K562 (cell line): ENCODE data around the gene MILR1. TPM values are rescaled to one million over a fixed set of nuclear protein-coding genes. Genes with fewer than 3 reads are reported as not detected.

Source experiments
- ATAC-seq: fragments of 200-7000 bp; cut with Tn5 transposase; 3 replicates; pipeline ENCODE4 v1.9.1; 2020; ENCODE audit warnings: moderate library complexity
- BruUV-seq: library from RNA; stranded (reverse); fragments of 400-500 nt; replicated peaks from 2 replicates; lab custom pipeline; 2021; lab: Mats Ljungman, UMichigan
- CTCF ChIA-PET: fragments of 300-600 bp; formaldehyde crosslinking; extraction: SDS; loops from one replicate; lab custom pipeline; 2021; ENCODE audit warnings: low intra/inter-chr PET ratio; lab: Yijun Ruan, JAX
- POLR2A ChIA-PET: fragments of 300-600, 350-650 bp; sonication (Branson Sonifier 250); formaldehyde crosslinking; extraction: SDS; loops from one replicate; lab custom pipeline; 2021; ENCODE audit warnings: antibody characterized with exemption, inconsistent platforms; lab: Yijun Ruan, JAX
- DNase-seq, 4 experiments: peaks; one replicate each; pipeline versions ENCODE4 v3.0.0 to v3.0.0-alpha.2; 2011 to 2018; ENCODE audit warnings: low spot score in 3 of 4, mixed read lengths in 3 of 4; ENCODE audit errors: extremely low read depth in 1 of 4
- FAIRE-seq: peaks from 2 replicates; lab custom pipeline; 2011; peaks lifted over from hg19 to GRCh38; lab: Jason Lieb, UNC
- H2AFZ ChIP-seq: 2 replicates; pipeline ENCODE4 v1.6.0; 2011; ENCODE audit warnings: low read depth, low read length, control low read depth, inconsistent platforms
- H3K27ac ChIP-seq: fragments of 200-600 bp; 3 replicates; pipeline ENCODE4 v1.8.0; 2011; ENCODE audit warnings: low read depth, mild to moderate bottlenecking, control low read depth, inconsistent platforms, low read length, moderate library complexity, mixed read lengths; ENCODE audit errors: extremely low read depth
- H3K27me3 ChIP-seq, 2 experiments: fragments of 300-600 bp in 1 of 2; 2 replicates in 1 of 2; 3 replicates in 1 of 2; pipeline versions ENCODE4 v1.6.0 to v1.8.0; 2011; ENCODE audit warnings: inconsistent platforms in 2 of 2, low read length in 2 of 2, mild to moderate bottlenecking in 1 of 2, mixed read lengths in 1 of 2, moderate library complexity in 1 of 2; ENCODE audit not compliant: control insufficient read depth in 2 of 2, insufficient read depth in 2 of 2
- H3K36me3 ChIP-seq: fragments of 300-600 bp; 3 replicates; pipeline ENCODE4 v1.8.0; 2011; ENCODE audit warnings: mild to moderate bottlenecking, low read length, inconsistent platforms; ENCODE audit not compliant: control insufficient read depth, insufficient read depth
- H3K4me1 ChIP-seq, 2 experiments: fragments of 200-600 bp in 1 of 2; replicated peaks in 1 of 2; 2 replicates in 1 of 2; 3 replicates in 1 of 2; pipeline versions ENCODE4 v1.5.1 to v1.8.0; 2011; ENCODE audit warnings: inconsistent platforms in 2 of 2, low read length in 2 of 2, mild to moderate bottlenecking in 1 of 2, mixed read lengths in 1 of 2, moderate library complexity in 1 of 2; ENCODE audit not compliant: control insufficient read depth in 2 of 2, insufficient read depth in 2 of 2
- H3K4me2 ChIP-seq: 2 replicates; pipeline ENCODE4 v1.6.1; 2011; ENCODE audit warnings: low read length, control low read depth, inconsistent platforms, mixed read lengths; ENCODE audit not compliant: insufficient read depth
- H3K4me3 ChIP-seq: fragments of 200-600 bp; sonication (generic), shearing (Covaris generic); 2 replicates; pipeline ENCODE4 v1.5.1; 2016; ENCODE audit warnings: control low read depth, inconsistent platforms
- H3K79me2 ChIP-seq: fragments of 200-600 bp; 3 replicates; pipeline ENCODE4 v1.8.0; 2011; ENCODE audit warnings: low read length, inconsistent platforms; ENCODE audit not compliant: control insufficient read depth, insufficient read depth
- H3K9ac ChIP-seq, 2 experiments: 2 replicates each; pipeline versions ENCODE4 v1.6.0 to v1.6.1; 2011; ENCODE audit warnings: low read depth in 2 of 2, low read length in 2 of 2, control low read depth in 1 of 2, inconsistent platforms in 1 of 2, mild to moderate bottlenecking in 1 of 2, mixed read lengths in 1 of 2; ENCODE audit not compliant: insufficient read depth in 1 of 2
- H3K9me1 ChIP-seq: one replicate; pipeline ENCODE4 v1.6.0; 2011; ENCODE audit warnings: inconsistent platforms, mild to moderate bottlenecking, low read length, moderate library complexity; ENCODE audit not compliant: control insufficient read depth, insufficient read depth
- H3K9me3 ChIP-seq: replicated peaks from 2 replicates; pipeline ENCODE4 v1.5.1; 2011; ENCODE audit warnings: low read depth, low read length, inconsistent platforms; ENCODE audit not compliant: control insufficient read depth, insufficient read depth
- H4K20me1 ChIP-seq: replicated peaks from 2 replicates; pipeline ENCODE4 v1.6.1; 2011; ENCODE audit warnings: low read length, inconsistent platforms, mixed read lengths; ENCODE audit not compliant: control insufficient read depth, insufficient read depth
- WHSC1 ChIP-seq: IDR thresholded peaks from one replicate; pipeline ENCODE4 v1.6.1; 2012; ENCODE audit warnings: low read length, control low read depth, inconsistent platforms
- WGBS: fragments of 100-300 bp; shearing (Covaris generic); methylation state at CpG from one replicate; pipeline ENCODE4 v1.1.6; 2016; ENCODE audit warnings: low coverage, mixed read lengths; ENCODE audit not compliant: insufficient coverage; ENCODE audit errors: missing lambda C conversion rate; 5-methylcytosine and 5-hydroxymethylcytosine counted together
- in situ Hi-C: fragments of 300-500 bp; cut with MboI; formaldehyde crosslinking; loops from 4 replicates; pipeline ENCODE4 v1.15.0; 2018; ENCODE audit warnings: inconsistent platforms, mixed read lengths
- intact Hi-C: fragments of 100-400 bp; cut with micrococcal nuclease; formaldehyde crosslinking; loops from 2 replicates; pipeline ENCODE4 v1.14.2; 2022
- polyA plus RNA-seq, 8 experiments: library from polyadenylated mRNA; depleted of rRNA in 4 of 8; stranded (reverse) in 5 of 8; unstranded in 3 of 8; fragments of >200 nt; fragmentation: Nextera tagmentation in 2 of 8; fragmentation: Illumina TruSeq in 1 of 8; extraction: Ambion mirVana in 2 of 8; extraction: Trizol in 1 of 8; gene quantifications; 2 replicates each; pipeline versions ENCODE4 v1.2.1 to v1.2.3, GENCODE V29; 2011 to 2014; ENCODE audit warnings: inconsistent platforms in 1 of 8, missing spikeins in 1 of 8
- total RNA-seq, 7 experiments: library from RNA; depleted of rRNA in 6 of 7; stranded (reverse); fragments of >200 nt in 6 of 7; fragmentation: Illumina TruSeq in 2 of 7; extraction: Trizol in 2 of 7; gene quantifications; 2 replicates each; pipeline versions ENCODE4 v1.2.1 to v1.2.3, GENCODE V29; 2011 to 2021; ENCODE audit warnings: low replicate concordance in 1 of 7
- TF ChIP-seq, protein P1 (sequence below): sonication (generic); formaldehyde crosslinking; IDR thresholded peaks from 2 replicates; pipeline ENCODE4 v1.8.1; 2023; ENCODE audit warnings: mild to moderate bottlenecking, missing genetic modification reagents
- TF ChIP-seq, protein P2 (sequence below), 2 experiments: fragments of 450-650 bp; IDR thresholded peaks; 2 replicates each; pipeline ENCODE4 v1.6.1; 2016; ENCODE audit warnings: mild to moderate bottlenecking in 2 of 2, borderline replicate concordance in 1 of 2, low read depth in 1 of 2, moderate library complexity in 1 of 2

MILR1 gene
- total and polyA plus RNA-seq, 9 of the 15 experiments (the other 6 are each of a cell fraction or from before 2014, with no cell fraction given): 3.8 to 14.1 (median 7.1) TPM

DNA sequence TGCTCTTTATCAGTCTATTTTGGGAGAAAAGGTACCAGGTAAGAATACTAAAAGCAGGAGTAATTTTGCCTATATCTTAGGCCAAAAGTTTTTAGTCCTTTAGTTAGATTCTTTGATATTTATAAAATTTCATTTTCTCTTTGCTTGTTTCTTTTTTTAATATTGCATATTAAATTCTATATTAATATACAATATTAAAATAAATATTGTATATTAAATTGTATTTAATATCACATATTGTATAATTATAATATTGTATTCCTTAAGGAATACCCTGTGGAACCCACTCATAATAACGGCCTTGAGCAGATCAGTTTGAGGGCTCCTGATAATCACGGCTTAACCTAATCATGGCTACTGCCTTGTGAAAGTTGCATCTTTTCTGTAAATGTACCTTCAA, 59.8 kb downstream of the MILR1 start:
- ChIA-PET CTCF (interaction anchor here (1.2 kb wide), 1 partner anchor 16 kb away, joined by 3 read pairs; no protein-coding TSS in a partner anchor), POLR2A (no interaction called here)
- Histone ChIP-seq H3K79me2 (peaks cover 78% of the 10 kb centered on the region), H3K4me1 (peaks cover 6 to 13% of the 10 kb centered on the region in 2 experiments; a peak in 3 of 5 replicates), H3K27ac (no peak overlapping the region), H3K27me3 (no peaks in the 10 kb centered on the region), H2AFZ (no peak overlapping the region), H3K36me3 (peaks cover 73% of the 10 kb centered on the region), H3K9me1 (no peaks in the 10 kb centered on the region), H3K4me3 (peak overlapping the region; percentile 77; the same call in 1 of the 2 replicates), H4K20me1 (peaks cover 23% of the 10 kb centered on the region), H3K4me2 (peak overlapping the region; percentile 98; the same call in 1 of the 2 replicates), H3K9me3 (no peaks in the 10 kb centered on the region), H3K9ac (peak overlapping the region in 1 of 2 experiments; percentile 98; a peak in 1 of 4 replicates)
- DNase-seq (no peak), FAIRE-seq (no peak), ATAC-seq (no peak)
- 86% methylated on average over 2 of the region's 2 CpGs for WGBS
- no peak for TF ChIP-seq WHSC1
- TF ChIP-seq, protein P1, sequence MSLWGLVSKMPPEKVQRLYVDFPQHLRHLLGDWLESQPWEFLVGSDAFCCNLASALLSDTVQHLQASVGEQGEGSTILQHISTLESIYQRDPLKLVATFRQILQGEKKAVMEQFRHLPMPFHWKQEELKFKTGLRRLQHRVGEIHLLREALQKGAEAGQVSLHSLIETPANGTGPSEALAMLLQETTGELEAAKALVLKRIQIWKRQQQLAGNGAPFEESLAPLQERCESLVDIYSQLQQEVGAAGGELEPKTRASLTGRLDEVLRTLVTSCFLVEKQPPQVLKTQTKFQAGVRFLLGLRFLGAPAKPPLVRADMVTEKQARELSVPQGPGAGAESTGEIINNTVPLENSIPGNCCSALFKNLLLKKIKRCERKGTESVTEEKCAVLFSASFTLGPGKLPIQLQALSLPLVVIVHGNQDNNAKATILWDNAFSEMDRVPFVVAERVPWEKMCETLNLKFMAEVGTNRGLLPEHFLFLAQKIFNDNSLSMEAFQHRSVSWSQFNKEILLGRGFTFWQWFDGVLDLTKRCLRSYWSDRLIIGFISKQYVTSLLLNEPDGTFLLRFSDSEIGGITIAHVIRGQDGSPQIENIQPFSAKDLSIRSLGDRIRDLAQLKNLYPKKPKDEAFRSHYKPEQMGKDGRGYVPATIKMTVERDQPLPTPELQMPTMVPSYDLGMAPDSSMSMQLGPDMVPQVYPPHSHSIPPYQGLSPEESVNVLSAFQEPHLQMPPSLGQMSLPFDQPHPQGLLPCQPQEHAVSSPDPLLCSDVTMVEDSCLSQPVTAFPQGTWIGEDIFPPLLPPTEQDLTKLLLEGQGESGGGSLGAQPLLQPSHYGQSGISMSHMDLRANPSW: no peak
- TF ChIP-seq, protein P2, sequence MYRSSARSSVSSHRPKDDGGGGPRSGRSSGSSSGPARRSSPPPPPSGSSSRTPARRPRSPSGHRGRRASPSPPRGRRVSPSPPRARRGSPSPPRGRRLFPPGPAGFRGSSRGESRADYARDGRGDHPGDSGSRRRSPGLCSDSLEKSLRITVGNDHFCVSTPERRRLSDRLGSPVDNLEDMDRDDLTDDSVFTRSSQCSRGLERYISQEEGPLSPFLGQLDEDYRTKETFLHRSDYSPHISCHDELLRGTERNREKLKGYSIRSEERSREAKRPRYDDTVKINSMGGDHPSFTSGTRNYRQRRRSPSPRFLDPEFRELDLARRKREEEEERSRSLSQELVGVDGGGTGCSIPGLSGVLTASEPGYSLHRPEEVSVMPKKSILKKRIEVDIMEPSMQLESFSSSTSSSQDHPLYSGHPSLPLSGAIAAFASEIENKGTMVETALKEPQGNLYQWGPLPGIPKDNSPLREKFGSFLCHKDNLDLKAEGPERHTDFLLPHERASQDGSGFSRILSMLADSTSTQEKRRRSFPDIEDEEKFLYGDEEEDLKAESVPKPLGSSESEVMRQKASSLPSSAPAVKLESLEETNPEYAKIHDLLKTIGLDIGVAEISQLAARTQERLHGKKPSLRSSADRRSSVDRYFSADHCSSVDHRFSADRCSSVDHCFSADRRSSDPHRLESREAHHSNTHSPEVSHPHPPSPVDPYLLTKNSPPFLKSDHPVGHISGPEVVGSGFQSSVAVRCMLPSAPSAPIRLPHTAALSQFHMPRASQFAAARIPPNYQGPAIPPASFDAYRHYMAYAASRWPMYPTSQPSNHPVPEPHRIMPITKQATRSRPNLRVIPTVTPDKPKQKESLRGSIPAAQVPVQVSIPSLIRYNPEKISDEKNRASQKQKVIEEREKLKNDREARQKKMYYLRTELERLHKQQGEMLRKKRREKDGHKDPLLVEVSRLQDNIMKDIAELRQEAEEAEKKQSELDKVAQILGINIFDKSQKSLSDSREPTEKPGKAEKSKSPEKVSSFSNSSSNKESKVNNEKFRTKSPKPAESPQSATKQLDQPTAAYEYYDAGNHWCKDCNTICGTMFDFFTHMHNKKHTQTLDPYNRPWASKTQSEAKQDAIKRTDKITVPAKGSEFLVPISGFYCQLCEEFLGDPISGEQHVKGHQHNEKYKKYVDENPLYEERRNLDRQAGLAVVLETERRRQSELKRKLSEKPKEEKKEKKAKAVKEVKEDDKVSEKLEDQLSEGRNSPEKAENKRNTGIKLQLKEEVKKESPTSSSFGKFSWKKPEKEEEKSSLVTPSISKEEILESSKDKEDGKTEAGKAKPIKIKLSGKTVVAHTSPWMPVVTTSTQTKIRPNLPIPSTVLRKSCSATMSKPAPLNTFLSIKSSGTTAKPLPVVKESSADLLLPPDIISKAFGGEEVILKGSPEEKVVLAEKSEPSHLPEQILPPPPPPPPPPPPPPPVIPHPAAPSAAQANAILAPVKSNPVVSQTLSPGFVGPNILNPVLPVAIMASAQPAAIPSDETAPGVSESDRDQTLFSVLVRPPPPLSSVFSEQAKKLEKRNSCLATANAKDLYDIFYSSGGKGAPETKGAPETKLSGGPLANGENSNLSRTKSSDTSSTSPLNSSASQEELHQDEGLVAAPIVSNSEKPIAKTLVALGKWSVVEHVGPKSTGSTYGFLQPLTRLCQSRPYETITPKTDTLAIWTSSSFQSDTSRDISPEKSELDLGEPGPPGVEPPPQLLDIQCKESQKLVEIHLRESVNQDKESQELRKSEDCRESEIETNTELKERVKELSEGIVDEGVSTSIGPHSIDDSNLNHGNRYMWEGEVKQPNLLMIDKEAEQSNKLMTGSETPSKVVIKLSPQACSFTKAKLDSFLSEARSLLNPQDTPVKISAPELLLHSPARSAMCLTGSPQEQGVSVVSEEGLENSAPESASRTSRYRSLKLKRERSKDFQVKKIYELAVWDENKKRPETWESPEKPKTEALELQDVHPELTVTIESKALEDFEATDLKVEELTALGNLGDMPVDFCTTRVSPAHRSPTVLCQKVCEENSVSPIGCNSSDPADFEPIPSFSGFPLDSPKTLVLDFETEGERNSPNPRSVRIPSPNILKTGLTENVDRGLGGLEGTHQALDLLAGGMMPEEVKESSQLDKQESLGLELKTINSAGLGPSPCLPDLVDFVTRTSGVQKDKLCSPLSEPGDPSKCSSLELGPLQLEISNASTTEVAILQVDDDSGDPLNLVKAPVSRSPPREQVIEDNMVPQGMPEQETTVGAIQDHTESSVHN (IDR thresholded peaks at IDR 0.05; ENCODE audit: borderline replicate concordance in 1 of 2, low read depth in 1 of 2): no peak
- in situ Hi-C loops (no loop called here), intact Hi-C loops (loop anchor here (5.0 to 10.0 kb wide), 2 partner anchors 89 to 226 kb away; no protein-coding TSS in a partner anchor)
- BruUV-seq: no TSS peak
